Dermis lymphatic vessel endothelial cell (primary cell): ENCODE results near the gene OSER1. TPM values are rescaled to one million over a fixed set of nuclear protein-coding genes. Genes with fewer than 3 reads are reported as not detected.

Experiments used
- total RNA-seq: library from RNA; depleted of rRNA; stranded (reverse); fragments of >200 nt; gene quantifications from 2 replicates; pipeline ENCODE4 v1.2.1, GENCODE V29; 2014

OSER1 gene
- 39.3 and 40.7 TPM in 2 replicates for total RNA-seq

GRCh38 chr20:44210406-44211176 lies at the start of gene OSER1:
TSS of gene OSER1 (minus strand) at chr20:44210771. CDS start at chr20:44206957, 3,814 bp downstream.

DNA sequence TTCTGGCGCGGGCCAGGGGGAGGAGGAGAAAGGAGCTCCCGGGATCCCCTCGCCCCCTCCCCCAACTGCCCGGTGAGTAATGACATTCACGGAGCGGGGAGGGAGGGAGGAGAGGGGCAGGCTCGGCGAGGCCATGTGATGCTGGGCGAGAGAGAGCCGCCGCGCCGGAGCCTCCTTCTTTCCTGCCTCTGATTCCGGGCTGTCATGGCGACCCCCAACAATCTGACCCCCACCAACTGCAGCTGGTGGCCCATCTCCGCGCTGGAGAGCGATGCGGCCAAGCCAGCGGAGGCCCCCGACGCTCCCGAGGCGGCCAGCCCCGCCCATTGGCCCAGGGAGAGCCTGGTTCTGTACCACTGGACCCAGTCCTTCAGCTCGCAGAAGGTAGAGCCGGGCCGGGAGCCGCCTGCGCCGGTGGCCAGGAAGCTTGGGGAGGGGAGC lies 36.6 kb upstream of the OSER1 start, which contains the start of gene GDAP1L1:
TSS of gene GDAP1L1 (plus strand) at position 178 of the 441 bp plus-strand sequence. CDS start at position 205, 27 bp downstream.

DNA sequence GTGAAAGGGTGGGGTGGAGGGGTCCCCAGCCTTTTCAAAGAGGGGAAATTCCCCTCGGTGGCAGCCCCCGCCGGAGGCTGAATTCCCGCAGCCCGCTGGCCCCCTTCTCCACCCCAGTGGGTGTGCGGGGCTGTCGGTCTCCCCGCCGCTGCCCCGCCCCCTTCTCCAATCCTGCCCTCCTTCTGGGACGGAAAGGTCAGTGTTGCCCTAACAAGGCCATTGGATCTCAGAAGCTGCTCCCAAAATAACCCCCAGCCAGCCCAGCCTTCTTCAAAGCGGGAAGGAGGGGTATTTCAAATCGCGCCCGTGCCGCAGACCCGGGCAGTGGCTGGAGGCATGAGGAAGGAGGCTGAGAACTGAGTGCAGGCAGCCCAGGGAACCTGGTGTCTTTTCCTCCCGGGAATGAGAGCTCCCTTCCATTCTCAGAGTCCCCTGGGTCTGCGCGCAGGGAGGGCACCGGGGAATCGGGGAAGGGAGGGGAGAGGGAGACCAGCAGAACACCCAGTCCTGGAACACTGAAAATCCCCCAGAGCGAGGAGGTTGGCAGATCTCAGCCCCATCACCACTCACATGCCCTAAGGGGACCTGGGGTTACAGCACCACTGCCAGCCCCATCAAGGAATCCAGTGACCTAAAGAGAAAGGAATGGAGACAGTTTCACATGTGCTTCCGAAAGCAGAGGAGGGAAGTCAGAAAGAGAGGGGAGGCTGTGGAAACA lies 23.4 kb downstream of the OSER1 start, which contains the start of gene JPH2:
TSS of gene JPH2 (minus strand) at position 135 of the 718 bp plus-strand sequence. CDS start 483 bp downstream, outside the sequence.

Other genes starting within 250 kb of the OSER1 start
- 0.22 TPM in 1 of 2 replicates, not detected in the other for gene JPH2, start 23.6 kb downstream of the OSER1 start, total RNA-seq
- not detected in 2 replicates for gene GDAP1L1, start 36.5 kb upstream of the OSER1 start, total RNA-seq
- gene FITM2, start 100.4 kb upstream of the OSER1 start, total RNA-seq: 6.8 and 7.6 TPM in 2 replicates
- gene R3HDML, start 126.3 kb upstream of the OSER1 start, total RNA-seq: not detected in 2 replicates
- not detected in 2 replicates for gene HNF4A, start 144.9 kb upstream of the OSER1 start, total RNA-seq